Calu3 (cell line): Measurements from ENCODE around the gene GAA. TPM values are rescaled to one million over a fixed set of nuclear protein-coding genes. Genes with fewer than 3 reads are reported as not detected.

Experiments
- BruUV-seq: library from RNA; stranded (reverse); fragments of 400-500 nt; replicated peaks from 2 replicates; lab custom pipeline; 2021; lab: Mats Ljungman, UMichigan
- CTCF ChIA-PET: fragments of 300-600 bp; sonication (Branson Sonifier 250); formaldehyde crosslinking; loops from one replicate; lab custom pipeline; 2022; ENCODE audit warnings: antibody characterized with exemption; lab: Charles Lee
- DNase-seq: peaks from one replicate; pipeline ENCODE4 v3.0.0; 2022
- H3K27ac Mint-ChIP-seq: one replicate; pipeline ENCODE4 v1.8.0; 2022; ENCODE audit warnings: mixed read lengths; ENCODE audit not compliant: unreplicated experiment
- H3K27me3 Mint-ChIP-seq: one replicate; pipeline ENCODE4 v1.8.0; 2022; ENCODE audit warnings: mixed read lengths; ENCODE audit not compliant: unreplicated experiment
- H3K36me3 Mint-ChIP-seq: one replicate; pipeline ENCODE4 v1.8.0; 2022; ENCODE audit warnings: mild to moderate bottlenecking, moderate library complexity, mixed read lengths; ENCODE audit not compliant: insufficient read depth, unreplicated experiment
- H3K4me1 Mint-ChIP-seq: one replicate; pipeline ENCODE4 v1.8.0; 2022; ENCODE audit warnings: mild to moderate bottlenecking, low read depth, mixed read lengths; ENCODE audit not compliant: unreplicated experiment
- H3K4me3 Mint-ChIP-seq: one replicate; pipeline ENCODE4 v1.8.0; 2022; ENCODE audit warnings: mild to moderate bottlenecking, low read depth, moderate library complexity, mixed read lengths; ENCODE audit not compliant: unreplicated experiment
- H3K9me3 Mint-ChIP-seq: one replicate; pipeline ENCODE4 v1.8.0; 2022; ENCODE audit warnings: low read depth, mixed read lengths; ENCODE audit not compliant: unreplicated experiment
- intact Hi-C: fragments of 100-400 bp; cut with micrococcal nuclease; formaldehyde crosslinking; loops from one replicate; pipeline ENCODE4 v1.10.0; 2022; ENCODE audit not compliant: unreplicated experiment
- total RNA-seq: library from RNA; stranded (reverse); gene quantifications from 2 replicates; pipeline ENCODE4 v1.2.3, GENCODE V29; 2022
- TF ChIP-seq, protein P1 (sequence below): fragments of 200-600 bp; IDR thresholded peaks from one replicate; pipeline ENCODE4 v1.8.0; 2022; ENCODE audit warnings: antibody characterized with exemption; ENCODE audit not compliant: unreplicated experiment

Gene GAA
- total RNA-seq, 1 experiment from 2014 or later, result 73.1 TPM

DNA sequence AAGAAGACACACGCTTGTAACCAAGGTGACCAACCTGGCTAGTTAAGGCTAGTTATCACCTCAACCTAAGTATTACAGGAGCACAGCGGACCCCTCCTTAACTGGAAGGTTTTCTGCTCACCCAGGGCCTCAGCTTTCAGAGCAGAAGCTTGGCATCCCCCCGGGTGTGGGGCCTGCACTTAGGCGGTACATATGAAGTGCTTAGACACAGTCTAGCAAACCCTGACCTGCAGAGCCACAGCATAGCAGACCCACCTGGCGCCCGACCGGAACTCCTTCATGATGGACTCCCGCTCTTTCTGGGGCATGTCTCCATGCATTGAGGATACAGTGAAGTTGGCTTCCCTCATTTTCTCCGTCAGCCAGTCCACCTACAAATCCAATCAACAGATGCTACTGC is 35.8 kb downstream of the GAA start:
- peaks cover 84% of the 10 kb centered on the region for H3K36me3 Mint-ChIP-seq
- intact Hi-C loops, result no loop called here
- no peak for DNase-seq
- CTCF ChIA-PET, result no interaction called here
- no peak overlapping the region for H3K4me3 Mint-ChIP-seq
- H3K9me3 Mint-ChIP-seq, result no peaks in the 10 kb centered on the region
- no peaks in the 10 kb centered on the region for H3K27me3 Mint-ChIP-seq
- no peak overlapping the region for H3K27ac Mint-ChIP-seq
- BruUV-seq, result no TSS peak
- no peaks in the 10 kb centered on the region for H3K4me1 Mint-ChIP-seq
- TF ChIP-seq, protein P1, sequence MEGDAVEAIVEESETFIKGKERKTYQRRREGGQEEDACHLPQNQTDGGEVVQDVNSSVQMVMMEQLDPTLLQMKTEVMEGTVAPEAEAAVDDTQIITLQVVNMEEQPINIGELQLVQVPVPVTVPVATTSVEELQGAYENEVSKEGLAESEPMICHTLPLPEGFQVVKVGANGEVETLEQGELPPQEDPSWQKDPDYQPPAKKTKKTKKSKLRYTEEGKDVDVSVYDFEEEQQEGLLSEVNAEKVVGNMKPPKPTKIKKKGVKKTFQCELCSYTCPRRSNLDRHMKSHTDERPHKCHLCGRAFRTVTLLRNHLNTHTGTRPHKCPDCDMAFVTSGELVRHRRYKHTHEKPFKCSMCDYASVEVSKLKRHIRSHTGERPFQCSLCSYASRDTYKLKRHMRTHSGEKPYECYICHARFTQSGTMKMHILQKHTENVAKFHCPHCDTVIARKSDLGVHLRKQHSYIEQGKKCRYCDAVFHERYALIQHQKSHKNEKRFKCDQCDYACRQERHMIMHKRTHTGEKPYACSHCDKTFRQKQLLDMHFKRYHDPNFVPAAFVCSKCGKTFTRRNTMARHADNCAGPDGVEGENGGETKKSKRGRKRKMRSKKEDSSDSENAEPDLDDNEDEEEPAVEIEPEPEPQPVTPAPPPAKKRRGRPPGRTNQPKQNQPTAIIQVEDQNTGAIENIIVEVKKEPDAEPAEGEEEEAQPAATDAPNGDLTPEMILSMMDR, result no peak

DNA sequence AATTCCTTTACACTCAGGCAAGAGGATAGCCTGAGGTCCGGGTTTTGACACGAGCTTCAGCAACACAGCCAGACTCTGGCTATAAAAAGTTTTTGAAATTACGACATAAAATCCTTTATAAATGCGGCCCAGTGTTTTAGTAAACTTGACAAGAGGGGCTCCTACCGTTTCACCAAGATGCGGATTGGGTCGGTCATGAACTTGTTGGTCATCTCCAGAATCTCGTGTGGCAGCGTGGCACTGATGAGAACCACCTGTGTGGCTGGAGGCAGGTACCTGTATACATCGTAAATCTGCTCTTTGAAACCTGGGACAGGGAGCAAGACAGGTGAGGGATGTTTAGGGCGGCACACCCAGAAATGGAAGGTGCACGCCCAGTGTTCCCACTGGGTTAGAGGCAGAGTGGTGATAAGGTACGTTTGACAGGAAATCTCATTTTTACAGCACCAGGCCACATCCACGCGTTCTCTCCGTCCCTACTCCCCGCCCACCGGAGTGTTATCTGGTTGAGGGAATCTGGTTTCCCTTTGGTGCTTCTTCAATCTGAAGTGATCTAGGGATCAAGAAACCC is 37.6 kb downstream of the GAA start:
- TF ChIP-seq, protein P1, result no peak
- H3K9me3 Mint-ChIP-seq, result no peaks in the 10 kb centered on the region
- CTCF ChIA-PET, result no interaction called here
- no peak overlapping the region for H3K27ac Mint-ChIP-seq
- H3K4me1 Mint-ChIP-seq, result no peaks in the 10 kb centered on the region
- no peak for DNase-seq
- H3K36me3 Mint-ChIP-seq, result peaks cover 84% of the 10 kb centered on the region
- no peak overlapping the region for H3K4me3 Mint-ChIP-seq
- BruUV-seq, result no TSS peak
- no peaks in the 10 kb centered on the region for H3K27me3 Mint-ChIP-seq
- intact Hi-C loops, result no loop called here

DNA sequence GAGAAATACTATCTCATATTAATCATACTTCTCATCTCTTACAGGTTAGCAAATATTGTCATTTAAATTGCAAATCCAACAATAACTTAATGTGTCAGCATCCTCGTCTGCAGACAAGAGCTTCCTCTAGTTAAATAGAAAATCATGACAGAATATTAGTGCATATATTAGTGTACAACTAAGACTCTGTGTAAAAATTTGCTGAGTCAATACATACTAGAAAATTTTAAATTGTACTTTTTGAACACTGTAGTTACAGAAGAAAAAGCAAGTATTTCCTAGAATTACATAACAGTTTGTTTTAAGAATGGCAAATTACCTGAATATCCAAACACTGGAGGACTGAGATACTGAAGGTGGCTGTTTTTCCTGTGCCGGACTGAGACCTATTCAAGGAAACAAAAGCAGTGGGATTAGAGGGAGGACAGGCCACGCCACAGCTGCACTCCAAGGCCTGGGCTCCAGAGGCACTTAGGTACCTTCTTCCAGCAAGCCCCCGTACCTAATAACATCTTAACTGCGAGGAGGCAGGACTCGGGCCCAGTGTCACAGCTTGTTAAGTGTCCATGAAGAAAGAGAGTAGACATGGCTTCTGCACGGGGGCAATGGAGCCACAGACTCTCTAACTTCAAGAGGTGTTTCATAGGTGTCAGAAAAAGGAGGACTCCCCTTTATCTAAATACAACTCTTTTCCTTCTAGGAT is 40.2 kb downstream of the GAA start:
- DNase-seq, result no peak
- no peaks in the 10 kb centered on the region for H3K9me3 Mint-ChIP-seq
- no peaks in the 10 kb centered on the region for H3K27me3 Mint-ChIP-seq
- CTCF ChIA-PET, result no interaction called here
- H3K4me1 Mint-ChIP-seq, result peaks cover 12% of the 10 kb centered on the region
- TF ChIP-seq, protein P1, result no peak
- no peak overlapping the region for H3K27ac Mint-ChIP-seq
- H3K4me3 Mint-ChIP-seq, result no peak overlapping the region
- no TSS peak for BruUV-seq
- H3K36me3 Mint-ChIP-seq, result peaks cover 70% of the 10 kb centered on the region
- intact Hi-C loops, result no loop called here

DNA sequence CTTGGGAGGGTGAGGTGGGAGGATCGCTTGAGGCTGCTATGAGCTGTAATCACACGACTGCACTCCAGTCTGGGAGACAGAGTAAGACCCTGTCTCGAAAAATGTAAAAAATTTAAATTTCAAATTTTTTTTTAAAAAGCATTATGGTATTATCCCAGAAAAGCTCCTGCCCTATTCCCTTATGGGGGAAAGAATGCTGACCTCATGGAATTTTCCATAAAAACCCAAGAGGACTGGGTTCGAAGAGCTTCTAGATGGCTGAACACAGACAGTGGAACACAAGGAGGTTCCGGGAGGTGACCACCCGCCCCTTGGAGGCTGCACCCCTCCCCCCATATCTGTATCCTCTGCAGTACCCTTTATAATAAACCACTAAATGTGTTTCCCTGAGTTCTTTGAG is 41.5 kb downstream of the GAA start:
- Mint-ChIP-seq H3K36me3 (peaks cover 75% of the 10 kb centered on the region), H3K27ac (no peak overlapping the region), H3K9me3 (no peaks in the 10 kb centered on the region), H3K27me3 (no peaks in the 10 kb centered on the region), H3K4me1 (peaks cover 12% of the 10 kb centered on the region), H3K4me3 (no peak overlapping the region)
- intact Hi-C loops, result no loop called here
- TF ChIP-seq, protein P1, result no peak
- DNase-seq, result no peak
- no TSS peak for BruUV-seq
- CTCF ChIA-PET, result interaction anchor here (0.5 kb wide), 1 partner anchor 224 kb away, joined by 3 read pairs; no protein-coding TSS in a partner anchor
